Caki2 (cell line): ENCODE data around the gene GATAD2A. TPM values are rescaled to one million over a fixed set of nuclear protein-coding genes. Genes with fewer than 3 reads are reported as not detected.
"Not testable (repeated sequence)": the region's sequence is repeated elsewhere in the genome, so short reads cannot be mapped to it uniquely, and the experiment has no call there.

Experiments used
- DNase-seq: peaks from one replicate; pipeline ENCODE4 v3.0.0-alpha.2; 2015; ENCODE audit warnings: low read depth
- in situ Hi-C: cut with HindIII; loops from 2 replicates; pipeline ENCODE4 v1.10.0; 2016; ENCODE audit warnings: low sequenced_read_pairs, low pct_unique_long_range_greater_than_20kb, mixed read lengths
- total RNA-seq: library from RNA; depleted of rRNA; stranded (reverse); fragments of >200 nt; shearing (Covaris generic); gene quantifications from 2 replicates; pipeline ENCODE4 v1.2.3, GENCODE V29; 2014; ENCODE audit warnings: low replicate concordance

GATAD2A gene
- total RNA-seq, 1 experiment from 2014 or later: 29.2 TPM

GRCh38 chr19:19459073-19459472 is 53.6 kb downstream of the GATAD2A start:
- DNase-seq: no peak
- in situ Hi-C loops: no loop called here

GRCh38 chr19:19459707-19460251 is 54.3 kb downstream of the GATAD2A start:
- no peak for DNase-seq
- in situ Hi-C loops: no loop called here

- in situ Hi-C loops: no loop called here
- DNase-seq: no peak
Measured at GRCh38 chr19:19460258-19460731, 54.8 kb downstream of the GATAD2A start.

- in situ Hi-C loops: no loop called here
- no peak for DNase-seq
Measured at GRCh38 chr19:19460761-19461265, 55.3 kb downstream of the GATAD2A start.

GRCh38 chr19:19461306-19461670 is 55.8 kb downstream of the GATAD2A start:
- in situ Hi-C loops: no loop called here
- no peak for DNase-seq

- DNase-seq: peak; percentile 13
- in situ Hi-C loops: no loop called here
Measured at GRCh38 chr19:19461671-19462622, 56.5 kb downstream of the GATAD2A start.

GRCh38 chr19:19463348-19464117 is 58.1 kb downstream of the GATAD2A start:
- in situ Hi-C loops: no loop called here
- no peak for DNase-seq

- in situ Hi-C loops: no loop called here
- peak; percentile 32 for DNase-seq
Measured at GRCh38 chr19:19464339-19465098, 59.0 kb downstream of the GATAD2A start.

- in situ Hi-C loops: no loop called here
- DNase-seq: no peak
Measured at GRCh38 chr19:19465436-19466070, 60.1 kb downstream of the GATAD2A start.

- no peak for DNase-seq
- in situ Hi-C loops: no loop called here
Measured at GRCh38 chr19:19466201-19466600, 60.7 kb downstream of the GATAD2A start.

- DNase-seq: no peak
- in situ Hi-C loops: no loop called here
Measured at GRCh38 chr19:19468424-19469050, 63.1 kb downstream of the GATAD2A start.

- in situ Hi-C loops: no loop called here
- no peak for DNase-seq
Measured at GRCh38 chr19:19470579-19470978, 65.1 kb downstream of the GATAD2A start.

GRCh38 chr19:19471682-19472081 is 66.2 kb downstream of the GATAD2A start:
- no peak for DNase-seq
- in situ Hi-C loops: no loop called here

GRCh38 chr19:19472106-19472505 is 66.6 kb downstream of the GATAD2A start:
- DNase-seq, in situ Hi-C loops: not testable (repeated sequence)

- no peak for DNase-seq
- in situ Hi-C loops: no loop called here
Measured at GRCh38 chr19:19475015-19475765, 69.7 kb downstream of the GATAD2A start.
